Trophoblast cell (in vitro differentiated cells and primary cell): ENCODE measurements around the gene CIP2A.

Source experiments
- DNase-seq, 2 donors: peaks; one replicate each; pipeline ENCODE4 v3.0.0-alpha.2; 2016
- H2AFZ ChIP-seq: 2 replicates; pipeline ENCODE4 v1.6.1; 2013; ENCODE audit warnings: low read length, moderate library complexity, mild to moderate bottlenecking; ENCODE audit not compliant: insufficient read depth, poor library complexity
- H2AK5ac ChIP-seq: 2 replicates; pipeline ENCODE4 v1.6.1; 2013; ENCODE audit warnings: mild to moderate bottlenecking, low read length
- H2BK120ac ChIP-seq: 2 replicates; pipeline ENCODE4 v1.6.1; 2013; ENCODE audit warnings: low read length, mild to moderate bottlenecking, moderate library complexity; ENCODE audit not compliant: insufficient read depth, poor library complexity
- H2BK12ac ChIP-seq: 2 replicates; pipeline ENCODE4 v1.6.1; 2013; ENCODE audit warnings: mild to moderate bottlenecking, low read length, moderate library complexity
- H2BK5ac ChIP-seq: 2 replicates; pipeline ENCODE4 v1.6.1; 2013; ENCODE audit warnings: low read length, low read depth, moderate library complexity, mild to moderate bottlenecking; ENCODE audit not compliant: poor library complexity
- H3K14ac ChIP-seq: 2 replicates; pipeline ENCODE4 v1.6.1; 2013; ENCODE audit warnings: mild to moderate bottlenecking, low read length
- H3K18ac ChIP-seq: 2 replicates; pipeline ENCODE4 v1.6.1; 2013; ENCODE audit warnings: mild to moderate bottlenecking, low read length
- H3K23ac ChIP-seq: 2 replicates; pipeline ENCODE4 v1.6.1; 2013; ENCODE audit warnings: low read length
- H3K27ac ChIP-seq: 2 replicates; pipeline ENCODE4 v1.5.1; 2013; ENCODE audit warnings: low read depth, mild to moderate bottlenecking, inconsistent platforms, low read length, moderate library complexity
- H3K27me3 ChIP-seq: 2 replicates; pipeline ENCODE4 v1.6.1; 2013; ENCODE audit warnings: inconsistent platforms, mild to moderate bottlenecking, low read length, moderate library complexity; ENCODE audit not compliant: insufficient read depth
- H3K36me3 ChIP-seq, 2 experiments: 1 replicate in 1 of 2; 2 replicates in 1 of 2; pipeline ENCODE4 v1.6.1; 2013; ENCODE audit warnings: low read length in 2 of 2, mild to moderate bottlenecking in 2 of 2, moderate library complexity in 1 of 2; ENCODE audit not compliant: insufficient read depth in 2 of 2, control insufficient read depth in 1 of 2
- H3K4ac ChIP-seq: 2 replicates; pipeline ENCODE4 v1.6.1; 2013; ENCODE audit warnings: low read depth, mild to moderate bottlenecking, low read length, moderate library complexity
- H3K4me1 ChIP-seq, 2 experiments: 1 replicate in 1 of 2; 2 replicates in 1 of 2; pipeline ENCODE4 v1.6.1; 2013; ENCODE audit warnings: low read length in 2 of 2, mild to moderate bottlenecking in 2 of 2, moderate library complexity in 1 of 2; ENCODE audit not compliant: insufficient read depth in 2 of 2, control insufficient read depth in 1 of 2
- H3K4me2 ChIP-seq: 2 replicates; pipeline ENCODE4 v1.6.1; 2013; ENCODE audit warnings: inconsistent platforms, mild to moderate bottlenecking, low read length, moderate library complexity
- H3K4me3 ChIP-seq: 2 replicates; pipeline ENCODE4 v1.5.1; 2013; ENCODE audit warnings: mild to moderate bottlenecking, low read depth, low read length, inconsistent platforms
- H3K79me1 ChIP-seq: one replicate; pipeline ENCODE4 v1.6.1; 2013; ENCODE audit warnings: low read length
- H3K79me2 ChIP-seq: 2 replicates; pipeline ENCODE4 v1.6.1; 2013; ENCODE audit warnings: low read length, mild to moderate bottlenecking; ENCODE audit not compliant: control insufficient read depth, insufficient read depth, poor library complexity
- H3K9ac ChIP-seq: 2 replicates; pipeline ENCODE4 v1.6.1; 2013; ENCODE audit warnings: mild to moderate bottlenecking, low read length
- H3K9me3 ChIP-seq: 2 replicates; pipeline ENCODE4 v1.6.1; 2013; ENCODE audit warnings: low read depth, mild to moderate bottlenecking, control low read depth, inconsistent platforms, low read length; ENCODE audit not compliant: insufficient read depth
- H4K12ac ChIP-seq: 2 replicates; pipeline ENCODE4 v1.6.1; 2013; ENCODE audit warnings: low read depth, mild to moderate bottlenecking, low read length, moderate library complexity
- H4K8ac ChIP-seq: 2 replicates; pipeline ENCODE4 v1.6.1; 2013; ENCODE audit warnings: low read depth, mild to moderate bottlenecking, low read length, moderate library complexity
- H4K91ac ChIP-seq: one replicate; pipeline ENCODE4 v1.6.1; 2013; ENCODE audit warnings: low read depth, mild to moderate bottlenecking, low read length, moderate library complexity
- WGBS: extraction: QIAGEN DNeasy Blood & Tissue Kit; methylation state at CpG from one replicate; pipeline ENCODE4 v1.1.7; 2013; ENCODE audit warnings: missing lambda C conversion rate; ENCODE audit not compliant: insufficient read length, insufficient coverage; ENCODE audit errors: extremely low coverage; 5-methylcytosine and 5-hydroxymethylcytosine counted together

The CIP2A gene

DNA sequence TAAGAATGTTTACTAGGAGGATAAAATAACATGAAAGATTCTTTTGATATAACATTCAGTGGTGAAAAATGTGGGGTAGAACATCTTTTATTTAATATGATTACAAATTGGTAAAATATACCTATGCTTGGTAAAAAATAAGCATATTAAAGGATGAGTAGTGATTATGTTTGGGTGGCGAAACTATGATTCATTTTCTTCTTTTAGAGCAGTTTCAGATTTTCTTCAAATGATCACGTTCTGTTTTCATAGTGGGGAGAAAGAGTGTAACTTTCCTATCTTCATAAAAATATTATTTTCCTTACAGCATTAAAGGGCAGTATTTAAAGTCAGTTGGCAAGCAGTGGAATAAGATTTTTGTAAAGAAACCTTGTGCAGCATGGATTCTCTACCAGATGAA is 15.8 kb upstream of the CIP2A start:
- H3K9me3 ChIP-seq, result no peaks in the 10 kb centered on the region
- no peak overlapping the region for H3K9ac ChIP-seq
- H3K27ac ChIP-seq, result no peak overlapping the region
- H3K14ac ChIP-seq, result no peak overlapping the region
- peaks cover 2% of the 10 kb centered on the region in 2 experiments for H3K36me3 ChIP-seq
- no peak overlapping the region for H2AFZ ChIP-seq
- H3K79me1 ChIP-seq, result no peaks in the 10 kb centered on the region
- no peak overlapping the region for H4K91ac ChIP-seq
- no peak overlapping the region for H2BK5ac ChIP-seq
- no peak overlapping the region for H3K23ac ChIP-seq
- H3K4me1 ChIP-seq, result no peaks in the 10 kb centered on the region
- H2BK120ac ChIP-seq, result no peak overlapping the region
- no peak overlapping the region for H4K12ac ChIP-seq
- H2BK12ac ChIP-seq, result no peak overlapping the region
- H3K79me2 ChIP-seq, result no peaks in the 10 kb centered on the region
- H2AK5ac ChIP-seq, result no peak overlapping the region
- H3K27me3 ChIP-seq, result no peaks in the 10 kb centered on the region
- H4K8ac ChIP-seq, result no peak overlapping the region
- no peak overlapping the region for H3K4me3 ChIP-seq
- no peak overlapping the region for H3K18ac ChIP-seq
- H3K4ac ChIP-seq, result no peak overlapping the region
- H3K4me2 ChIP-seq, result no peak overlapping the region
- no peak for DNase-seq
- no CpG with 5 or more reads among the region's 2 CpGs for WGBS

DNA sequence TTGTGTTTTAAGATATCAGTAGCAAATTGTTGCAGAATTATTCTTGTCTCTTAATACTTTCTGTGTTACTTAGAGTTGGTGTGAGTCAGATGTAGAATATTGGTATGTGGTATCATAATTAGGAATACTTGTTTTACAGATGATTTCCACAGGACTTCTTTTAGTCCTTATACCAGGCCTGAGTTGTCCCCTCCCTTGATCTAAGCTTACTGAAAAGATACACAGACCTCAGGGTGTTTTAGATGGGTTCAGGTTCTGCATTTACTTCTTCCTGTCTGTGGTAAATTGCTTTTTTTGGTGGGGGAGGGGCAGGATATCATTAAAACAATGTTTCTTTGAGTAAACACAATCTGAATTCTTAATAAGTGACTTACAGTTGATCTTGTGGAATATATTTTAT is 14.5 kb upstream of the CIP2A start:
- Histone ChIP-seq H3K79me1 (no peaks in the 10 kb centered on the region), H3K14ac (no peak overlapping the region), H4K91ac (no peak overlapping the region), H3K4me1 (no peaks in the 10 kb centered on the region), H3K27me3 (no peaks in the 10 kb centered on the region), H3K79me2 (no peaks in the 10 kb centered on the region), H3K18ac (no peak overlapping the region), H3K4me3 (no peak overlapping the region), H3K23ac (no peak overlapping the region), H2AFZ (no peak overlapping the region), H4K12ac (no peak overlapping the region), H2BK5ac (no peak overlapping the region), H2BK120ac (no peak overlapping the region), H3K9ac (no peak overlapping the region), H2AK5ac (no peak overlapping the region), H3K36me3 (peaks cover 2% of the 10 kb centered on the region in 2 experiments), H3K4me2 (no peak overlapping the region), H3K27ac (no peak overlapping the region), H3K4ac (no peak overlapping the region), H4K8ac (no peak overlapping the region), H3K9me3 (no peaks in the 10 kb centered on the region), H2BK12ac (no peak overlapping the region)
- no peak for DNase-seq

DNA sequence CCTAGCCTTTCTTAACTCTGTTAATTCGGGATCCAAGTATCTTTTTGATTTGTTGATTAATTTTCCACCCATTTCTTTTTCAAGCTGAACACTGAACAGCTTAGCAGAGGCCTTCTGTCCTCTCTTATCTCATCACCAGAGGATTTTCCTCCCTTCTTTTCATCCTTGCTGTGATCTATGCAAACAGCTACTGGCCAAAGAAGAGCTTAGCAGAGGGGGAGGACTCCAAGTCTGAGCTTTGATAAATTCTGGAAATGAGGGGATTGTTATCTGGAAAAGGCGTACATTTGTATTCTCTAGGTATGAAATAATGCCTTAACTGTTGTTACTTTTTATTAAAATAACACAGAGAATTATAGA is 13.7 kb upstream of the CIP2A start:
- no peaks in the 10 kb centered on the region for H3K79me1 ChIP-seq
- no peak overlapping the region for H2BK12ac ChIP-seq
- no peak overlapping the region for H3K27ac ChIP-seq
- H3K4me2 ChIP-seq, result no peak overlapping the region
- no peak overlapping the region for H3K9ac ChIP-seq
- H2BK5ac ChIP-seq, result no peak overlapping the region
- H3K36me3 ChIP-seq, result peaks cover 2% of the 10 kb centered on the region in 2 experiments
- H3K79me2 ChIP-seq, result no peaks in the 10 kb centered on the region
- no peak overlapping the region for H3K4me3 ChIP-seq
- no peak overlapping the region for H3K18ac ChIP-seq
- H3K9me3 ChIP-seq, result no peaks in the 10 kb centered on the region
- no peaks in the 10 kb centered on the region for H3K27me3 ChIP-seq
- WGBS, result no CpG with 5 or more reads among the region's 2 CpGs
- no peak overlapping the region for H4K12ac ChIP-seq
- no peak overlapping the region for H3K4ac ChIP-seq
- H2AK5ac ChIP-seq, result no peak overlapping the region
- no peak overlapping the region for H3K14ac ChIP-seq
- H3K4me1 ChIP-seq, result no peaks in the 10 kb centered on the region
- DNase-seq, result no peak
- H3K23ac ChIP-seq, result no peak overlapping the region
- no peak overlapping the region for H2BK120ac ChIP-seq
- no peak overlapping the region for H2AFZ ChIP-seq
- H4K91ac ChIP-seq, result no peak overlapping the region
- H4K8ac ChIP-seq, result no peak overlapping the region

DNA sequence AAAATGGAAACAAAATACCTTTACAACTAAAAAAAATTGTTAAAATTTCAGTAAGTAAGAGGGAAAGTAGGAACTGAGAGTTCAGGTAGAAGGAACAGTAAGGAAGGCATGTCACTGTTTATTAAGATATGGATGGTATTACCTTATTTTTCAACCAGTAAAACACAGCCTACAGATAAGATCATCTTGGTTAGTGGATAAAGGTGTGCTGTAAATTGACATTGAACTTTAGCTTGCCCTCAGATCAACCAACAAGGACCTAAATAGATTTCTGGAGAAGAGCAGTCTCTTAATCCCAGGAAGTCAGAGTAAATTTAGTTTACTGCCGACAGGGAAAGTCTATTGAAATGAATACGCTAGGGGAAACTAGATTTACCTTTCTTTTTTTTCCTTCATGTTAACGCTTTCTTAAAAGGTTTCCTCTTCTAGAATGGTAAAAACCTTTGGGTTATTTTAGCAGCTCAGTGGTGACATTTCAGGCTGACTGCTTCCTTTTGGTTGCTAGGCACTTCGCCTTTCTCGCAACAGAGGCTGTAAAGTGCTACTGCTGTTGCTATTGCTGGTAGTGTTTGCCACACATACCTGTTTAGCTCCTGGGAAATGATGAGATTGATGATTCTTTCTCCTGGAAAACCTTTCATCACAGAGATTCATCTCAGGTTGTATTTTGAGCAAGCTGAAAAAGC is 13.2 kb upstream of the CIP2A start:
- no peak overlapping the region for H4K8ac ChIP-seq
- no peak overlapping the region for H3K18ac ChIP-seq
- H2BK120ac ChIP-seq, result no peak overlapping the region
- no peaks in the 10 kb centered on the region for H3K79me1 ChIP-seq
- no peaks in the 10 kb centered on the region for H3K9me3 ChIP-seq
- H3K4me3 ChIP-seq, result no peak overlapping the region
- H2AFZ ChIP-seq, result no peak overlapping the region
- H3K23ac ChIP-seq, result no peak overlapping the region
- no peak overlapping the region for H4K91ac ChIP-seq
- no peak overlapping the region for H2BK12ac ChIP-seq
- no CpG with 5 or more reads among the region's 5 CpGs for WGBS
- peaks cover 2% of the 10 kb centered on the region in 2 experiments for H3K36me3 ChIP-seq
- no peak overlapping the region for H4K12ac ChIP-seq
- no peak overlapping the region for H2BK5ac ChIP-seq
- H3K4ac ChIP-seq, result no peak overlapping the region
- no peak for DNase-seq
- no peaks in the 10 kb centered on the region for H3K79me2 ChIP-seq
- no peaks in the 10 kb centered on the region for H3K4me1 ChIP-seq
- no peak overlapping the region for H2AK5ac ChIP-seq
- H3K9ac ChIP-seq, result no peak overlapping the region
- no peaks in the 10 kb centered on the region for H3K27me3 ChIP-seq
- no peak overlapping the region for H3K14ac ChIP-seq
- no peak overlapping the region for H3K4me2 ChIP-seq
- H3K27ac ChIP-seq, result no peak overlapping the region
